MCF 10A (cell line): ENCODE results near the gene ALPG. TPM values are rescaled to one million over a fixed set of nuclear protein-coding genes. Genes with fewer than 3 reads are reported as not detected.
"Not testable (repeated sequence)": the region's sequence is repeated elsewhere in the genome, so short reads cannot be mapped to it uniquely, and the experiment has no call there.

Experiments
- BruUV-seq: library from RNA; stranded (reverse); fragments of 400-500 nt; replicated peaks from 2 replicates; lab custom pipeline; 2021; lab: Mats Ljungman, UMichigan
- CTCF ChIA-PET: fragments of 300-600 bp; sonication (Branson Sonifier 250); formaldehyde crosslinking; extraction: SDS; loops from one replicate; lab custom pipeline; 2021; ENCODE audit warnings: antibody characterized with exemption, inconsistent platforms; lab: Yijun Ruan, JAX
- POLR2A ChIA-PET: fragments of 300-600, 350-650 bp; sonication (Branson Sonifier 250); formaldehyde crosslinking; extraction: SDS; loops from one replicate; lab custom pipeline; 2020; ENCODE audit warnings: antibody characterized with exemption, inconsistent platforms; lab: Yijun Ruan, JAX
- DNase-seq: peaks from one replicate; pipeline ENCODE4 v3.0.0-alpha.2; 2018; ENCODE audit not compliant: unreplicated experiment
- H3K27ac Mint-ChIP-seq: one replicate; pipeline ENCODE4 v1.8.0; 2022; ENCODE audit warnings: mild to moderate bottlenecking, low read depth, mixed read lengths; ENCODE audit not compliant: unreplicated experiment
- H3K27me3 Mint-ChIP-seq: one replicate; pipeline ENCODE4 v1.8.0; 2022; ENCODE audit warnings: mixed read lengths; ENCODE audit not compliant: insufficient read depth, unreplicated experiment
- H3K36me3 Mint-ChIP-seq: one replicate; pipeline ENCODE4 v1.8.0; 2022; ENCODE audit warnings: mild to moderate bottlenecking, moderate library complexity, mixed read lengths; ENCODE audit not compliant: insufficient read depth, unreplicated experiment
- H3K4me1 Mint-ChIP-seq: one replicate; pipeline ENCODE4 v1.8.0; 2022; ENCODE audit warnings: mixed read lengths; ENCODE audit not compliant: insufficient read depth, unreplicated experiment
- H3K4me3 Mint-ChIP-seq: one replicate; pipeline ENCODE4 v1.8.0; 2022; ENCODE audit warnings: mild to moderate bottlenecking, moderate library complexity, mixed read lengths; ENCODE audit not compliant: unreplicated experiment
- H3K9me3 Mint-ChIP-seq: one replicate; pipeline ENCODE4 v1.8.0; 2022; ENCODE audit warnings: mixed read lengths; ENCODE audit not compliant: unreplicated experiment
- CTCF ChIP-seq: fragments of 200-600 bp; IDR thresholded peaks from one replicate; pipeline ENCODE4 v1.8.0; 2022; ENCODE audit warnings: antibody characterized with exemption, mild to moderate bottlenecking; ENCODE audit not compliant: unreplicated experiment
- intact Hi-C: fragments of 100-400 bp; cut with micrococcal nuclease; formaldehyde crosslinking; loops from 2 replicates; pipeline ENCODE4 v1.14.1; 2022
- total RNA-seq: library from RNA; stranded (reverse); gene quantifications from 2 replicates; pipeline ENCODE4 v1.2.3, GENCODE V29; 2022

The ALPG gene
- total RNA-seq, 1 experiment from 2014 or later = not detected

GRCh38 chr2:232367016-232367415 is 39.6 kb upstream of the ALPG start:
- Mint-ChIP-seq H3K4me1 (no peaks in the 10 kb centered on the region), H3K36me3 (no peaks in the 10 kb centered on the region), H3K9me3 (no peaks in the 10 kb centered on the region), H3K27me3 (no peaks in the 10 kb centered on the region), H3K27ac (no peak overlapping the region), H3K4me3 (no peak overlapping the region)
- ChIA-PET CTCF (interaction anchor here (0.6 to 1.3 kb wide), 3 partner anchors 15 to 70 kb away, joined by 3 to 6 read pairs (median 3); no protein-coding TSS in a partner anchor), POLR2A (interaction anchor here (0.7 kb wide), 1 partner anchor 486 kb away, joined by 3 read pairs; no protein-coding TSS in a partner anchor)
- intact Hi-C loops = no loop called here
- DNase-seq = no peak
- TF ChIP-seq CTCF = no peak
- no TSS peak for BruUV-seq

- Mint-ChIP-seq H3K4me3 (no peak overlapping the region), H3K36me3 (no peaks in the 10 kb centered on the region), H3K27me3 (no peaks in the 10 kb centered on the region), H3K9me3 (no peaks in the 10 kb centered on the region), H3K4me1 (no peaks in the 10 kb centered on the region), H3K27ac (no peak overlapping the region)
- TF ChIP-seq CTCF = peak; percentile 26
- POLR2A ChIA-PET = interaction anchor here (0.7 kb wide), 1 partner anchor 486 kb away, joined by 3 read pairs; no protein-coding TSS in a partner anchor
- no peak for DNase-seq
- no TSS peak for BruUV-seq
- CTCF ChIA-PET = interaction anchor here (0.7 to 1.3 kb wide), 5 partner anchors 25 to 221 kb away, joined by 3 to 6 read pairs (median 3); no protein-coding TSS in a partner anchor
- intact Hi-C loops = no loop called here
Measured at GRCh38 chr2:232367591-232368233, 38.9 kb upstream of the ALPG start.

- H3K4me3 Mint-ChIP-seq = no peak overlapping the region
- no peaks in the 10 kb centered on the region for H3K4me1 Mint-ChIP-seq
- no TSS peak for BruUV-seq
- no peak for TF ChIP-seq CTCF
- H3K27ac Mint-ChIP-seq = no peak overlapping the region
- ChIA-PET POLR2A (no interaction called here), CTCF (interaction anchor here (0.7 to 1.3 kb wide), 6 partner anchors 25 to 222 kb away, joined by 3 to 6 read pairs (median 4); no protein-coding TSS in a partner anchor)
- no peaks in the 10 kb centered on the region for H3K27me3 Mint-ChIP-seq
- no peaks in the 10 kb centered on the region for H3K9me3 Mint-ChIP-seq
- H3K36me3 Mint-ChIP-seq = no peaks in the 10 kb centered on the region
- DNase-seq = peak; percentile 27
- intact Hi-C loops = no loop called here
Measured at GRCh38 chr2:232368311-232368731, 38.3 kb upstream of the ALPG start.

- DNase-seq = no peak
- Mint-ChIP-seq H3K27me3 (no peaks in the 10 kb centered on the region), H3K4me1 (peaks cover 3% of the 10 kb centered on the region), H3K9me3 (no peaks in the 10 kb centered on the region), H3K27ac (no peak overlapping the region), H3K36me3 (no peaks in the 10 kb centered on the region), H3K4me3 (no peak overlapping the region)
- BruUV-seq = no TSS peak
- CTCF ChIA-PET = interaction anchor here (1.0 kb wide), 1 partner anchor 43 kb away, joined by 4 read pairs; no protein-coding TSS in a partner anchor
- POLR2A ChIA-PET = no interaction called here
- no peak for TF ChIP-seq CTCF
- intact Hi-C loops = no loop called here
Measured at GRCh38 chr2:232369126-232369951, 37.3 kb upstream of the ALPG start.

GRCh38 chr2:232370007-232370406 is 36.6 kb upstream of the ALPG start:
- H3K9me3 Mint-ChIP-seq, H3K4me1 Mint-ChIP-seq, CTCF ChIA-PET, H3K4me3 Mint-ChIP-seq, POLR2A ChIA-PET, DNase-seq, H3K36me3 Mint-ChIP-seq, H3K27ac Mint-ChIP-seq, H3K27me3 Mint-ChIP-seq, BruUV-seq: not testable (repeated sequence)
- intact Hi-C loops = loop anchor here (5.0 kb wide), 1 partner anchor 72 kb away; no protein-coding TSS in a partner anchor
